LNCaP clone FGC (cell line): ENCODE results near the gene NAB2.

Experiments used
- DNase-seq: peaks from one replicate; pipeline ENCODE4 v3.0.0-alpha.2; 2011; ENCODE audit warnings: low read depth
- H3K4me3 ChIP-seq: 2 replicates; pipeline ENCODE4 v1.5.1; 2011; ENCODE audit warnings: mild to moderate bottlenecking, low read depth, low read length, control low read depth
- TF ChIP-seq, protein P1 (sequence below): IDR thresholded peaks from 2 replicates; pipeline ENCODE4 v1.5.1; 2012; ENCODE audit warnings: mild to moderate bottlenecking; ENCODE audit not compliant: control insufficient read depth, insufficient read depth; ENCODE audit errors: extremely low read depth

NAB2 gene

DNA sequence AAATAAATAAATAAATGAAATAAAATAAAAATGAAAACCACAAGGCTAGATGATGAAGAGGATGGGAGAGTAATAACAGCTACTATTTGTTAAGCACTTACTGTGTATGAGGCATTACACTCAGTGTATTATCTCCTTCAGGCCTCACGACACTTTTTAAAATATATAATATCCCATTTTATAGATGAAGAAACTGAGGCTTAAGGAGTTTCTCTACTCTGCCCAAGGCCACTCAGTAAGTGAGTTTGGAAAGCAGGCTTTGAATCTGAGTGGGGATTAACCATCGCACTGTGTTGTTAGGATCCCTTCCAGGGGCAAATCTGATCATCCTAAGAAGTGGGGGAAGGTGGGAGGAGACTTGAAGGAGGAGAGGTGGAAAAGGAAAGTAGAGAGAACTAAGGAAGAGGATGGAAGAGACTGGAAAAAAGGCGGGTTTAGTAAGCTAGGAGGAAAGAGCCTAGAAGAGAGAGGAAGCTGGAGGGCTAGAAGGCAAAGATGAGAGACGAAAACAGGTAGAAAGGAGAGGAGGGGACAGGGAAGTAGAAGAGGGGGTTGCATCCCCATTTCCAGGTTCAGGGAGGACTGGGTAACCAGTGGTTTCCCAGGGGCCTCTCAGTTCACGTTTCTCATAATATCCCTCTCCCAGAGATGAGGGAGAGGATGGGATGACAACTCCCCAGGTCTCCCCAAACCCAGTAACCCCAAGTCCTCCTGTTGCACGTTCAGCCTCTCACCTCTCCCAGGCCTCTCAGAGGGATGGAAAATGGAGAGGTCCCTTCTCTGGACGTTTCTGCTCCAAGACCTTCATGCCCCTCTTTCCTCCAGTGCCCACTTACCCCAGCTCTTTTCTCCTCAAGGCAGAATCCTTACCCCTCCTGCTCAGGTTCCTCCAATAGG, 20.5 kb downstream of the NAB2 start:
- TF ChIP-seq, protein P1, sequence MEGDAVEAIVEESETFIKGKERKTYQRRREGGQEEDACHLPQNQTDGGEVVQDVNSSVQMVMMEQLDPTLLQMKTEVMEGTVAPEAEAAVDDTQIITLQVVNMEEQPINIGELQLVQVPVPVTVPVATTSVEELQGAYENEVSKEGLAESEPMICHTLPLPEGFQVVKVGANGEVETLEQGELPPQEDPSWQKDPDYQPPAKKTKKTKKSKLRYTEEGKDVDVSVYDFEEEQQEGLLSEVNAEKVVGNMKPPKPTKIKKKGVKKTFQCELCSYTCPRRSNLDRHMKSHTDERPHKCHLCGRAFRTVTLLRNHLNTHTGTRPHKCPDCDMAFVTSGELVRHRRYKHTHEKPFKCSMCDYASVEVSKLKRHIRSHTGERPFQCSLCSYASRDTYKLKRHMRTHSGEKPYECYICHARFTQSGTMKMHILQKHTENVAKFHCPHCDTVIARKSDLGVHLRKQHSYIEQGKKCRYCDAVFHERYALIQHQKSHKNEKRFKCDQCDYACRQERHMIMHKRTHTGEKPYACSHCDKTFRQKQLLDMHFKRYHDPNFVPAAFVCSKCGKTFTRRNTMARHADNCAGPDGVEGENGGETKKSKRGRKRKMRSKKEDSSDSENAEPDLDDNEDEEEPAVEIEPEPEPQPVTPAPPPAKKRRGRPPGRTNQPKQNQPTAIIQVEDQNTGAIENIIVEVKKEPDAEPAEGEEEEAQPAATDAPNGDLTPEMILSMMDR, result no peak
- H3K4me3 ChIP-seq, result no peak overlapping the region
- DNase-seq, result no peak

DNA sequence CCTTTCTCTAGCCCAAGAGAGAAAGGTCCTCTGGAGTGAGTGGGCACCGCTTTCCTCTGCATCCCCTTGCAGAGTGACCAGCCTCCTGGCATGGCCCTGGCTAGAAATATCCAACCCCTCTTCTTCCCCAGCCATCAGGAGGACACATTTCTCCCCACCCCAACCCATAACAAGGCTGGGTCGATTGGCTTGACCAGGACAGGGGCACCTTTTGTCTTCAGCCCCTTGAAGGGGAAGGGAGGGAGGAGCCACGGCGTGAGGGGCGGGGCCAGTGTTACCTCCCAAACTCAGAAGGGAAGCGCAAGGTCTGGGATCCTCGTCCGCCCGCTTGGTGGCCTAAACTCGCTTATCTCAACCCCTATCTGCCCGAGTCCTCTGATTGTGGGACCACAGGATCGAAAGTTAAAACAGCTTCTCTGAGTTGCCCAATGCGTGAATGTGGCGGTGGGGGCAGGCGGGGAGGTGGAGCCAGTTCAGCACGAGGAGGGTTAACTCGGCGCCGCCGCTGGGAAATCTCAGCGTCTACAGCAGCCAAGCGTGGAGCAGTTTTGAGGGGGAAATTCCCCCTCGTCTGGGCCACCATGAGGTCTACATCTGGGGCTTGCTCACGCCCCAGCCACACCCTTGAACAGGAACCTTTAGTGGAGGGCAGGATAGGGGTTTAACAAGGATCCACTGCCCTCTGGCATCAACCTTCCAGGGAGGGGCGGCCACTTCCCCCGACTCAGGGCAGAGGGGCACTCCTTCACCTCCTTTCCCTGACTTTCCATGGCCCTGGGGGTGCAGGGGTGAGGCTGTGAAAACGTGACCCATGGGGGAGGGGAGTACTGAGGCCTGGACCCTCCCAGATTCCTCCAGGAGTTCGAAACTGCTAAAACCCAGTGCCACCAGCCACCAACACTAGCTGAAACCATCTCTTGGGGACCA, 21.5 kb downstream of the NAB2 start:
- DNase-seq, result no peak
- TF ChIP-seq, protein P1, result no peak
- H3K4me3 ChIP-seq, result no peak overlapping the region

DNA sequence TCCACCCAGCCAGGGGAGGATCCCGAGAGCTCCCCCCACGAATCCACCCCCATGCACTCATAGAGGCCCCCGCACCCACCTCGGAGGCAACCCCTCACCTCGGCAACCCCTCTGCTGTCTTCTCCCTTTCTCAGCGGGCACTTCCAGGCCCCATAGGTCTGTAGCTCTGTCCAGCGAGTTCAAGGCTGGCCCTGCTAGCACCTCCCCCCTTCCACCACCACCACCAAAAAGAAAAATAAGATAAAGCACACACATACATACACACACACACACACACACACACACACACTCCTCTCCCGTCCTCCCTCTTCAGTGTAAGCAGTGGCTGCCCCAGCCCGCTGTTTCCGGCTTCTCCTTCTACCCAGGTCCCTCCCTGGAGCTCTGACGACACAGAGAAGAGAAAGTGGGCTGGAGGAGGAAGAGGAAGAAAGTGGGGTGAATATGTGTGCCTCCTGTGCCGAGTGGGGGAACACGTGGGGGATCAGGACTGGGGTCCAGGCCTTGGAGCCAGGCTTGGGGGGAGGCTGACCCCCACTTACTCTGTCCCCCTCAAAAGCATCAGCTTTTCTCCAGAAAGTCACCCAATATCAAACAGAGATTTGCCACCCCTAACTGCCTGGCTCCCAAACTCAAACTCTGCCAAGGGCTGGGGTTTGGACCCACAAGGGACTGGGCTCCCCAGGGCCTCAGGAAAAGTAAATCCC, 22.3 kb downstream of the NAB2 start, which contains the start of gene STAT6:
TSS of gene STAT6 (minus strand) at position 332 of the 704 bp plus-strand sequence. CDS start 3,084 bp downstream, outside the sequence.
- no peak for DNase-seq
- TF ChIP-seq, protein P1, result no peak
- peak within 1 kb of the TSS; percentile 35 for H3K4me3 ChIP-seq

DNA sequence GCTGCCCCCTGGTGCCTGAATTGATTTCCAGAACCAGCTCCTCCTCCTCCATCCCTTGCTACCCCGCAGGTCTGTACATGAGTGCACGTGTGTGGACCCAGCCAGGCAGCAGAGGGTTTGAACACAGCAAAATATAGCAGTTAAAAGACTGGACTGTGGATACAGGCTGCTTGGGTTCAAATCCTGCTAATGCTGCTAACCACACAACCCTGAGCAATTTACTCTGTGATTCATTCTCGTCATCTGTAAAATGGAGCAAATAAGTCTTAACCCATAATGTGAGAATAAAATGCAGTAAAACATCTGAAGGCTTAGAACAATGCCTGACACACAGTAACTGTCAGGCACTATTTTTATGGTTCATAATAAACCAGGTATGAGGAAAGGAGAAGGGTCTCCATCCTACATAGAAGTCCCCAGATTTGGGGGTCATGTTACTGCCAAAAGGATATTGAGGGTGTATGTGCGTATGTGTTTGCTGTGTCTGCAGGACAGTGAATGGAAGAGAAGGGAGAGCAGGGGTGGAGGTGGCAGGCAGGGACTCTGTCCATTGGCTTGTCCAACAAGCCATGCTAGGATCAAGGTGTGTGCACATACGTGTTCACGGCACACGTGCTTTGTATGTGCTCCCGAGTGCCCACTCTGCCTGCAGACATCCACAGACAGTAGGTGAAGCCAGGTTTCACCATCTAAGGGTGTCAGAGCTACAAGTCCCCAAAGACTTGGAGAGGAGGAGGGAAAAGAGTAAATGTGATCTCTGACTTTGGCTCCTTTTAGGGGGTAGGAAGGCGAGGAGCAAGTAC, 23.8 kb downstream of the NAB2 start:
- H3K4me3 ChIP-seq, result peak overlapping the region; percentile 35

DNA sequence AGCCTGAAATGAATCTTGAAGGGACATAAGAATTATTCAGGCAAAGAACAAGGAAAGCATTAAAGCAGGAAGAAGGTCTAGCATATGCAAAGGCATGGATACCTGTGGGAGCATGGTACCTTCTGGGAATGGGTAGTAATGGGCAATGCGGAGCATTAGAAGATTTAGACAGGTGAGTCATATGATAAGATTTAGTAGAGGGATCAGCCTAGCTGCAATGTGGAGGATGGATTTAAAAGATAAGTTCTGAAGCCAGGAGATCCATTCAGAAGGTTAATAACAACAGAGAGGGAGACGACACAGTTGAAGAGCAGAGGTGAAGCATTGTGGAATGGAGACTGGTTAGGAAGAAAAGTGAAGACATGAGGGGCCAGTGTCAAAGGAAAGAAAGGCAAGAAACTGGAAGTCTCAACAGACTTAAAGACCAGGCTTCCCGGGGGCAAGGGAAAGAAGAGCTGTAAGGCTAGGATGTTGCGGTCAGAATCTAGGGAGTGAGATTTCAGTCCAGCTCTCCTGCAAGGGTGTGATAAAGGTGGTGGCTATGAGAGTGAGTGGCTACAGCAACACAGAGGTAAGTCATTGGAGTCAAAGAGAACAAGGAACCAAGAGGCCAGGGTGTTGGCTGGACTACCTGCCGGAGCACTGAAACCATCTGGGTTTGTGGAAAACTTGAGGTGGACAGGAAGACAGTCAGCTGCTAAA, 27.8 kb downstream of the NAB2 start:
- no peak for DNase-seq
- no peak overlapping the region for H3K4me3 ChIP-seq
- TF ChIP-seq, protein P1, result no peak

More for the DNA sequence above, 23.8 kb downstream of the NAB2 start:
- DNase-seq, result peak; percentile 50
- TF ChIP-seq, protein P1, result peak; percentile 86
